Thymus (tissue), 11 donors: ENCODE data around the gene ZNF277. TPM values are rescaled to one million over a fixed set of nuclear protein-coding genes. Genes with fewer than 3 reads are reported as not detected.

ENCODE experiments used
- DNase-seq, 9 donors: peaks; one replicate each; pipeline ENCODE4 v3.0.0-alpha.2; 2013; ENCODE audit warnings: low spot score in 9 of 9, low read depth in 6 of 9, missing footprints in 1 of 9
- H3K27ac ChIP-seq, 2 donors: one replicate each; pipeline ENCODE4 v1.5.1; 2013; ENCODE audit warnings: control low read depth in 1 of 2, low read depth in 1 of 2, low read length in 1 of 2, mild to moderate bottlenecking in 1 of 2, moderate library complexity in 1 of 2
- H3K27me3 ChIP-seq, 2 donors: one replicate each; pipeline ENCODE4 v1.5.1; 2013; ENCODE audit warnings: low read length in 1 of 2; ENCODE audit not compliant: control insufficient read depth in 2 of 2, insufficient read depth in 1 of 2
- H3K36me3 ChIP-seq, 2 donors: one replicate each; pipeline ENCODE4 v1.5.1; 2013; ENCODE audit warnings: low read length in 1 of 2, mild to moderate bottlenecking in 1 of 2, moderate library complexity in 1 of 2; ENCODE audit not compliant: control insufficient read depth in 2 of 2, insufficient read depth in 2 of 2
- H3K4me1 ChIP-seq, 2 donors: one replicate each; pipeline ENCODE4 v1.5.1; 2013; ENCODE audit warnings: low read length in 2 of 2; ENCODE audit not compliant: control insufficient read depth in 2 of 2, insufficient read depth in 2 of 2
- H3K4me3 ChIP-seq, 2 donors: one replicate each; pipeline ENCODE4 v1.5.1; 2013; ENCODE audit warnings: low read length in 2 of 2, control low read depth in 1 of 2, mild to moderate bottlenecking in 1 of 2
- H3K9me3 ChIP-seq, 2 donors: one replicate each; pipeline ENCODE4 v1.5.1; 2013; ENCODE audit warnings: low read length in 1 of 2, mild to moderate bottlenecking in 1 of 2; ENCODE audit not compliant: control insufficient read depth in 2 of 2, insufficient read depth in 1 of 2
- WGBS: extraction: QIAGEN DNeasy Blood & Tissue Kit; methylation state at CpG from one replicate; pipeline ENCODE4 v1.1.7; 2013; 5-methylcytosine and 5-hydroxymethylcytosine counted together
- polyA plus RNA-seq: library from polyadenylated mRNA; stranded (reverse); fragments of 200-250 nt; gene quantifications from one replicate; pipeline ENCODE4 v1.2.3, GENCODE V29; 2013
- total RNA-seq: library from RNA; stranded (reverse); fragments of 120-200 nt; gene quantifications from one replicate; pipeline ENCODE4 v1.2.4, GENCODE V29; 2013
- donor health status: healthy.

Gene ZNF277
- total and polyA plus RNA-seq, 2 donors, result 29.7 to 32.3 TPM

- Histone ChIP-seq H3K36me3 (no peaks in the 10 kb centered on the region), H3K27me3 (no peaks in the 10 kb centered on the region), H3K27ac (no peak overlapping the region), H3K4me3 (no peak overlapping the region), H3K9me3 (no peaks in the 10 kb centered on the region), H3K4me1 (no peaks in the 10 kb centered on the region)
- no peak for DNase-seq
- WGBS, result 87% methylated on average over 4 of the region's 4 CpGs
Measured at GRCh38 chr7:112180223-112180622, 26.3 kb upstream of the ZNF277 start.

GRCh38 chr7:112182749-112183148, 23.7 kb upstream of the ZNF277 start:
- Histone ChIP-seq H3K4me3 (no peak overlapping the region), H3K4me1 (no peaks in the 10 kb centered on the region), H3K27ac (no peak overlapping the region), H3K27me3 (no peaks in the 10 kb centered on the region), H3K36me3 (no peaks in the 10 kb centered on the region), H3K9me3 (no peaks in the 10 kb centered on the region)
- whole genome bisulfite sequencing, result 95% methylated on average over 5 of the region's 5 CpGs
- no peak for DNase-seq

- WGBS, result 96% methylated on average over 1 of the region's 1 CpG
- Histone ChIP-seq H3K4me3 (no peak overlapping the region), H3K27ac (no peak overlapping the region), H3K4me1 (no peaks in the 10 kb centered on the region), H3K27me3 (no peaks in the 10 kb centered on the region), H3K36me3 (no peaks in the 10 kb centered on the region), H3K9me3 (no peaks in the 10 kb centered on the region)
- no peak for DNase-seq
Measured at GRCh38 chr7:112183266-112183665, 23.2 kb upstream of the ZNF277 start.

GRCh38 chr7:112184455-112184854, 22.0 kb upstream of the ZNF277 start:
- Histone ChIP-seq H3K9me3 (no peaks in the 10 kb centered on the region), H3K4me3 (no peak overlapping the region), H3K27ac (no peak overlapping the region), H3K36me3 (no peaks in the 10 kb centered on the region), H3K27me3 (no peaks in the 10 kb centered on the region), H3K4me1 (no peaks in the 10 kb centered on the region)
- 96% methylated on average over 2 of the region's 2 CpGs for WGBS
- no peak for DNase-seq

- H3K4me3 ChIP-seq, result no peak overlapping the region
- no peak for DNase-seq
- no peaks in the 10 kb centered on the region for H3K36me3 ChIP-seq
- H3K27ac ChIP-seq, result no peak overlapping the region
- H3K27me3 ChIP-seq, result no peaks in the 10 kb centered on the region
- H3K4me1 ChIP-seq, result no peaks in the 10 kb centered on the region
- WGBS, result 83% methylated on average over 4 of the region's 4 CpGs
- no peaks in the 10 kb centered on the region for H3K9me3 ChIP-seq
Measured at GRCh38 chr7:112185005-112185834, 21.3 kb upstream of the ZNF277 start.

GRCh38 chr7:112186300-112186699, 20.2 kb upstream of the ZNF277 start:
- H3K9me3 ChIP-seq, result no peaks in the 10 kb centered on the region
- DNase-seq, result no peak
- H3K27me3 ChIP-seq, result no peaks in the 10 kb centered on the region
- H3K36me3 ChIP-seq, result no peaks in the 10 kb centered on the region
- WGBS, result 96% methylated on average over 1 of the region's 1 CpG
- no peaks in the 10 kb centered on the region for H3K4me1 ChIP-seq
- H3K27ac ChIP-seq, result no peak overlapping the region
- no peak overlapping the region for H3K4me3 ChIP-seq

- H3K4me1 ChIP-seq, result no peaks in the 10 kb centered on the region
- 96% methylated on average over 3 of the region's 3 CpGs for WGBS
Measured at GRCh38 chr7:112188257-112188656, 18.2 kb upstream of the ZNF277 start.

GRCh38 chr7:112189691-112190090, 16.8 kb upstream of the ZNF277 start:
- no peaks in the 10 kb centered on the region for H3K36me3 ChIP-seq
- H3K4me1 ChIP-seq, result no peaks in the 10 kb centered on the region
- H3K27me3 ChIP-seq, result no peaks in the 10 kb centered on the region
- no peak overlapping the region for H3K4me3 ChIP-seq
- no peak overlapping the region for H3K27ac ChIP-seq
- WGBS, result 98% methylated on average over 5 of the region's 5 CpGs
- no peak for DNase-seq
- H3K9me3 ChIP-seq, result no peaks in the 10 kb centered on the region

More at GRCh38 chr7:112188257-112188656, 18.2 kb upstream of the ZNF277 start:
- Histone ChIP-seq H3K4me3 (no peak overlapping the region), H3K9me3 (no peaks in the 10 kb centered on the region), H3K27me3 (no peaks in the 10 kb centered on the region), H3K36me3 (no peaks in the 10 kb centered on the region), H3K27ac (no peak overlapping the region)
- no peak for DNase-seq

GRCh38 chr7:112190120-112190519, 16.4 kb upstream of the ZNF277 start:
- Histone ChIP-seq H3K9me3 (no peaks in the 10 kb centered on the region), H3K4me1 (no peaks in the 10 kb centered on the region), H3K36me3 (no peaks in the 10 kb centered on the region), H3K27me3 (no peaks in the 10 kb centered on the region), H3K4me3 (no peak overlapping the region), H3K27ac (no peak overlapping the region)
- no peak for DNase-seq
- 95% methylated on average over 2 of the region's 2 CpGs for WGBS
